ENCODE results near the gene UPP2. TPM values are rescaled to one million over a fixed set of nuclear protein-coding genes. Genes with fewer than 3 reads are reported as not detected.

Gene UPP2
- total RNA-seq, 1 donor from 2014 or later = not detected

DNA sequence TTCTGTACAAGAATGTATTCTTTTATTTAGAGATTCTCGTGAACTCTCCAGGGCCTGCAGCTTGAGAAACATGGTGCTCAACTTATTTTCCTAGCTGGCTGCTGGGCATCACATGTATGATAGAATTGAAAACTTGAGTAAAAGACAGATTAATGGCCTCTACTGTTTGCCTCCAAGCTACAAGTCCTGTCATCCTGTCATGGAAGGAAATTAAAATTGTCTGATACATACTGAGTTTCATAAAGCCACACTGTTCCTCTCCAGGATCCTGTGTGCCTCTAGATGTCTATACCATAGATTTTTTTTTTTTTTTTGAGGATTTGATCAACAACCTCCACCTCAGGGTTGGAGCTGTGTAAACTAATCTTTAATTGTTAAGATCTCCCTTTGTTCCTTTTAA lies 38.5 kb downstream of the UPP2 start:
- TF ChIP-seq, protein P1, sequence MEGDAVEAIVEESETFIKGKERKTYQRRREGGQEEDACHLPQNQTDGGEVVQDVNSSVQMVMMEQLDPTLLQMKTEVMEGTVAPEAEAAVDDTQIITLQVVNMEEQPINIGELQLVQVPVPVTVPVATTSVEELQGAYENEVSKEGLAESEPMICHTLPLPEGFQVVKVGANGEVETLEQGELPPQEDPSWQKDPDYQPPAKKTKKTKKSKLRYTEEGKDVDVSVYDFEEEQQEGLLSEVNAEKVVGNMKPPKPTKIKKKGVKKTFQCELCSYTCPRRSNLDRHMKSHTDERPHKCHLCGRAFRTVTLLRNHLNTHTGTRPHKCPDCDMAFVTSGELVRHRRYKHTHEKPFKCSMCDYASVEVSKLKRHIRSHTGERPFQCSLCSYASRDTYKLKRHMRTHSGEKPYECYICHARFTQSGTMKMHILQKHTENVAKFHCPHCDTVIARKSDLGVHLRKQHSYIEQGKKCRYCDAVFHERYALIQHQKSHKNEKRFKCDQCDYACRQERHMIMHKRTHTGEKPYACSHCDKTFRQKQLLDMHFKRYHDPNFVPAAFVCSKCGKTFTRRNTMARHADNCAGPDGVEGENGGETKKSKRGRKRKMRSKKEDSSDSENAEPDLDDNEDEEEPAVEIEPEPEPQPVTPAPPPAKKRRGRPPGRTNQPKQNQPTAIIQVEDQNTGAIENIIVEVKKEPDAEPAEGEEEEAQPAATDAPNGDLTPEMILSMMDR (IDR thresholded peaks at IDR 0.05; ENCODE audit: partially characterized antibody, unreplicated experiment) = no peak
- no peak for DNase-seq
- H3K9me3 Mint-ChIP-seq (ENCODE audit: unreplicated experiment) = peaks cover under 1% of the 10 kb centered on the region
- peaks cover under 1% of the 10 kb centered on the region for H3K4me1 Mint-ChIP-seq (ENCODE audit: low read depth, unreplicated experiment)
- no peaks in the 10 kb centered on the region for H3K36me3 Mint-ChIP-seq (ENCODE audit: unreplicated experiment)
- no peaks in the 10 kb centered on the region for H3K27me3 Mint-ChIP-seq (ENCODE audit: unreplicated experiment)
- H3K4me3 Mint-ChIP-seq (ENCODE audit: unreplicated experiment) = no peak overlapping the region
- no peak overlapping the region for H3K27ac Mint-ChIP-seq (ENCODE audit: unreplicated experiment)

DNA sequence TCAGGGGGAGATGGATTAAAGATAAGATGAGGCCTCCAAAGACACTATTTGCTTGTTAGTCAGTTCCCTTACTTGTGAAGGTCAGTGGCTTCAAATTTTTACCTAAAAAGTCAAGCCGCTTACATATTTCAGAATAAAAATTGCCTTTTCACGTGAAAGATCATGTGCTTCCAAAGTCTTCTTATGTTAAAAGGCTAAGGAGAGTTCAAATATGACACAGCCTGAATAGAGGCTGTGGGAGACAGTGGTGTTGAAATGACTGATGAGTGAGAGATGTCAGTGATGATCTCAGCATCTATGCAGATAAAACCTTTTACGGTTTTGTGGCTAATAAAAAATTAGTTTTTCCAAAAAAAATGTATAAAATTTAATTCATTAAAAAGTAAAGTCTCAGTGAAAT lies 40.5 kb downstream of the UPP2 start:
- H3K27ac Mint-ChIP-seq (ENCODE audit: unreplicated experiment) = no peak overlapping the region
- DNase-seq = no peak
- peaks cover 2% of the 10 kb centered on the region for H3K4me1 Mint-ChIP-seq (ENCODE audit: low read depth, unreplicated experiment)
- H3K4me3 Mint-ChIP-seq (ENCODE audit: unreplicated experiment) = no peak overlapping the region
- TF ChIP-seq, protein P1 (IDR thresholded peaks at IDR 0.05; ENCODE audit: partially characterized antibody, unreplicated experiment) = no peak
- H3K9me3 Mint-ChIP-seq (ENCODE audit: unreplicated experiment) = peaks cover 2% of the 10 kb centered on the region
- no peaks in the 10 kb centered on the region for H3K36me3 Mint-ChIP-seq (ENCODE audit: unreplicated experiment)
- no peaks in the 10 kb centered on the region for H3K27me3 Mint-ChIP-seq (ENCODE audit: unreplicated experiment)

DNA sequence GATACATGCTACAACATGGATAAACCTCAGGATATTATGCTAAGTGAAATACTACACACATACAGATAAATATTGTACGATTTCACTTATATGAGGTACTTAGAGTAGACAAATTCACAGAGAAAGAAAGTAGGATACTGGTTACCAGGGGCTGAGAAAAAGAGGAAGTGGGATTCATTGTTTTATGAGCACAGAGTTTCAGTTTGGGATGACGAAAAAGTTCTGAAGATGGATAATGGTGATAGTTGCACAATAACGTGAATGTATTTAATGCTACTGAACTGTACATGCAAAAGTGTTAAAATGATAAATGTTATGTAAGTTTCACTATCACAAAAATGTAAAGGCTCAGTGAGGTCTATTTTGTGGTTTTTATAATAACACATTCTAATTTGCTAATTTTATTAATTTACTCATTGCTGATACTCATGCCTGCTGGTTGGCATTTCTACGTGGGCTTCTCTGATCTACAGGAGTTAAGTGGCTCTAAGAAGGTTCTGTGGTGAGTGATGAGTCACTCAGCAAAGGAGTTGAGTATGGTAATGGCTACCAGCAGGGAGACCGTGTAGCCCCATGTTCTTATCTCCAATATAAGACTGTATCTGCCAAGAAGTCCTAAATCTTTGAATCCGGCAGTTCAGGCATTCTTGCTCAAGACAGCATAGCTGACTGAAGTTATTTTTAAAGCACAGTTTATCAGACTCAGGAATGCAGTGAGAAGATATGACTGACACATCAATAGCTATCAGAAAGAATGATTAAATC lies 41.1 kb downstream of the UPP2 start:
- H3K36me3 Mint-ChIP-seq (ENCODE audit: unreplicated experiment) = no peaks in the 10 kb centered on the region
- H3K27me3 Mint-ChIP-seq (ENCODE audit: unreplicated experiment) = no peaks in the 10 kb centered on the region
- no peak overlapping the region for H3K4me3 Mint-ChIP-seq (ENCODE audit: unreplicated experiment)

DNA sequence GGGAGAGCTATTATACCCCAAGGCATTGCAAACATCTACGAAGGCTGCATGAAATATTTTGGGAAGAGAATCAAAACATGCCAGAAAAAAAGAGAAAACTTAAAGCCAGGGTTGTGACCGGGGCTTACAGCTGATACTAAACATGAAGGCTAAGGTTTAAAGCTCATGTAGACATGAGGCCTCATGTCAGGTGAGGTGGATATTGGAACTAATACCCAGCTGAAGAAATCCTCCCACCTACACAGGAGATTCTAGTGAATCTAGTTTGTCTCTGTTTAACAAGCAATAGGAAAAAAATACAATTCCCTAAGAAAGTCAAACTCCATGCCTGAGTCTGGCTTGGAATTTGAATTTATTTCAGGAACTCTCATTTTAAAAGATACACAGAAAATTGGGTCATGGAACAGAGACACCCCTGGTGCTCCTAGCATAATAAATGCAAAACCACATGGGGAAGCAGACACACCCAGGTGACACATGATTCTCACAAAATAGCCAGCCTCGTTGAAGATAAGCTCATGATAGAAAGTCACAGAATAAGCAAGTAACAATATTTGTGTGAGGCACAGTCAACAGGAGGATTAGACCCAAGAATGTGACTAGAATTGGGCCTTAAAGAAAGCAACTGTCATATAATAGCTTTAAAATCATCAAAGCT lies 42.2 kb downstream of the UPP2 start:
- H3K36me3 Mint-ChIP-seq (ENCODE audit: unreplicated experiment) = no peaks in the 10 kb centered on the region
- H3K4me1 Mint-ChIP-seq (ENCODE audit: low read depth, unreplicated experiment) = peaks cover 2% of the 10 kb centered on the region
- H3K4me3 Mint-ChIP-seq (ENCODE audit: unreplicated experiment) = no peak overlapping the region
- H3K9me3 Mint-ChIP-seq (ENCODE audit: unreplicated experiment) = peaks cover 2% of the 10 kb centered on the region
- TF ChIP-seq, protein P1 (IDR thresholded peaks at IDR 0.05; ENCODE audit: partially characterized antibody, unreplicated experiment) = no peak
- H3K27ac Mint-ChIP-seq (ENCODE audit: unreplicated experiment) = no peak overlapping the region
- DNase-seq = no peak
- H3K27me3 Mint-ChIP-seq (ENCODE audit: unreplicated experiment) = no peaks in the 10 kb centered on the region

More for the DNA sequence above, 41.1 kb downstream of the UPP2 start:
- no peak for DNase-seq
- peaks cover 2% of the 10 kb centered on the region for H3K9me3 Mint-ChIP-seq (ENCODE audit: unreplicated experiment)
- TF ChIP-seq, protein P1 (IDR thresholded peaks at IDR 0.05; ENCODE audit: partially characterized antibody, unreplicated experiment) = no peak
- H3K4me1 Mint-ChIP-seq (ENCODE audit: low read depth, unreplicated experiment) = peaks cover 2% of the 10 kb centered on the region
- no peak overlapping the region for H3K27ac Mint-ChIP-seq (ENCODE audit: unreplicated experiment)
